WTC11 (cell line): Measurements from ENCODE around the gene COPZ1. TPM values are rescaled to one million over a fixed set of nuclear protein-coding genes. Genes with fewer than 3 reads are reported as not detected.

Experiments used
- ATAC-seq: fragments of 200-7000 bp; cut with Tn5 transposase; 2 replicates; pipeline ENCODE4 v1.10.0; 2021; ENCODE audit warnings: mild to moderate bottlenecking, moderate library complexity
- CTCF ChIA-PET: fragments of 300-600 bp; sonication (Branson Sonifier 250); formaldehyde crosslinking; loops from one replicate; lab custom pipeline; 2021; ENCODE audit warnings: antibody characterized with exemption; lab: Charles Lee
- POLR2A ChIA-PET: fragments of 350-600 bp; sonication (Branson Sonifier 250); formaldehyde crosslinking; loops from one replicate; lab custom pipeline; 2021; ENCODE audit warnings: antibody characterized with exemption; lab: Charles Lee
- DNase-seq: peaks from one replicate; pipeline ENCODE4 v3.0.0; 2021; ENCODE audit warnings: low spot score
- H3K27ac Mint-ChIP-seq: 2 replicates; pipeline ENCODE4 v1.8.0; 2021; ENCODE audit warnings: mixed read lengths
- H3K27me3 Mint-ChIP-seq: 2 replicates; pipeline ENCODE4 v1.8.0; 2021; ENCODE audit warnings: low read depth, mild to moderate bottlenecking, moderate library complexity, mixed read lengths
- H3K36me3 Mint-ChIP-seq: 2 replicates; pipeline ENCODE4 v1.8.0; 2021; ENCODE audit warnings: mixed read lengths
- H3K4me1 Mint-ChIP-seq: 2 replicates; pipeline ENCODE4 v1.8.0; 2022; ENCODE audit warnings: mixed read lengths
- H3K4me3 Mint-ChIP-seq: 2 replicates; pipeline ENCODE4 v1.8.0; 2021; ENCODE audit warnings: mild to moderate bottlenecking, moderate library complexity, mixed read lengths
- H3K9me3 Mint-ChIP-seq: 2 replicates; pipeline ENCODE4 v1.8.0; 2021; ENCODE audit warnings: mixed read lengths
- CREB1 ChIP-seq: sonication (generic); formaldehyde crosslinking; IDR thresholded peaks from 2 replicates; pipeline ENCODE4 v1.8.0; 2023; ENCODE audit warnings: mild to moderate bottlenecking, missing genetic modification reagents
- GTF2I ChIP-seq: fragments of 250-450 bp; sonication (Bioruptor Pico); conservative IDR thresholded peaks from 2 replicates; pipeline ENCODE4 v1.4.0; 2021; ENCODE audit warnings: mild to moderate bottlenecking
- IRF2 ChIP-seq: sonication (generic); formaldehyde crosslinking; IDR thresholded peaks from 2 replicates; pipeline ENCODE4 v1.8.0; 2022; ENCODE audit warnings: low read depth, missing genetic modification reagents, borderline replicate concordance
- MYBL2 ChIP-seq: sonication (generic); formaldehyde crosslinking; IDR thresholded peaks from 2 replicates; pipeline ENCODE4 v1.8.1; 2023; ENCODE audit warnings: mild to moderate bottlenecking, moderate library complexity, missing genetic modification reagents
- NR1H2 ChIP-seq: sonication (generic); formaldehyde crosslinking; IDR thresholded peaks from 2 replicates; pipeline ENCODE4 v1.9.0; 2021; ENCODE audit warnings: mild to moderate bottlenecking, moderate library complexity, missing genetic modification reagents
- TEAD4 ChIP-seq: sonication (generic); formaldehyde crosslinking; IDR thresholded peaks from 2 replicates; pipeline ENCODE4 v1.8.0; 2022; ENCODE audit warnings: mild to moderate bottlenecking, missing genetic modification reagents
- USF1 ChIP-seq: sonication (generic); formaldehyde crosslinking; IDR thresholded peaks from 2 replicates; pipeline ENCODE4 v1.8.0; 2022; ENCODE audit warnings: mild to moderate bottlenecking, missing genetic modification reagents
- ZBTB21 ChIP-seq: sonication (generic); formaldehyde crosslinking; IDR thresholded peaks from 2 replicates; pipeline ENCODE4 v1.8.1; 2023; ENCODE audit warnings: mild to moderate bottlenecking, missing genetic modification reagents, borderline replicate concordance
- ZNF263 ChIP-seq: sonication (generic); formaldehyde crosslinking; IDR thresholded peaks from 2 replicates; pipeline ENCODE4 v1.8.1; 2022; ENCODE audit warnings: low read depth, mild to moderate bottlenecking, moderate library complexity, missing genetic modification reagents
- ZNF512 ChIP-seq: sonication (generic); formaldehyde crosslinking; IDR thresholded peaks from 2 replicates; pipeline ENCODE4 v1.8.1; 2022; ENCODE audit warnings: missing genetic modification reagents, borderline replicate concordance
- ZSCAN18 ChIP-seq: fragments of 250-450 bp; sonication (Bioruptor Pico); IDR thresholded peaks from 2 replicates; pipeline ENCODE4 v2.1.2; 2022; ENCODE audit warnings: mild to moderate bottlenecking, moderate library complexity
- total RNA-seq: library from RNA; stranded (reverse); gene quantifications from 3 replicates; pipeline ENCODE4 v1.2.3, GENCODE V29; 2021
- TF ChIP-seq, protein P1 (sequence below): fragments of 250-450 bp; sonication (Bioruptor Pico); IDR thresholded peaks from 2 replicates; pipeline ENCODE4 v1.9.0; 2021; ENCODE audit warnings: mild to moderate bottlenecking, borderline replicate concordance
- TF ChIP-seq, protein P2 (sequence below): sonication (generic); formaldehyde crosslinking; IDR thresholded peaks from 2 replicates; pipeline ENCODE4 v1.8.1; 2023; ENCODE audit warnings: mild to moderate bottlenecking, missing genetic modification reagents
- TF ChIP-seq, protein P3 (sequence below): fragments of 250-450 bp; sonication (Bioruptor Pico); conservative IDR thresholded peaks from 2 replicates; pipeline ENCODE4 v1.9.0; 2021; ENCODE audit warnings: mild to moderate bottlenecking

Gene COPZ1
- total RNA-seq, 1 experiment from 2014 or later = 98.2 TPM

DNA sequence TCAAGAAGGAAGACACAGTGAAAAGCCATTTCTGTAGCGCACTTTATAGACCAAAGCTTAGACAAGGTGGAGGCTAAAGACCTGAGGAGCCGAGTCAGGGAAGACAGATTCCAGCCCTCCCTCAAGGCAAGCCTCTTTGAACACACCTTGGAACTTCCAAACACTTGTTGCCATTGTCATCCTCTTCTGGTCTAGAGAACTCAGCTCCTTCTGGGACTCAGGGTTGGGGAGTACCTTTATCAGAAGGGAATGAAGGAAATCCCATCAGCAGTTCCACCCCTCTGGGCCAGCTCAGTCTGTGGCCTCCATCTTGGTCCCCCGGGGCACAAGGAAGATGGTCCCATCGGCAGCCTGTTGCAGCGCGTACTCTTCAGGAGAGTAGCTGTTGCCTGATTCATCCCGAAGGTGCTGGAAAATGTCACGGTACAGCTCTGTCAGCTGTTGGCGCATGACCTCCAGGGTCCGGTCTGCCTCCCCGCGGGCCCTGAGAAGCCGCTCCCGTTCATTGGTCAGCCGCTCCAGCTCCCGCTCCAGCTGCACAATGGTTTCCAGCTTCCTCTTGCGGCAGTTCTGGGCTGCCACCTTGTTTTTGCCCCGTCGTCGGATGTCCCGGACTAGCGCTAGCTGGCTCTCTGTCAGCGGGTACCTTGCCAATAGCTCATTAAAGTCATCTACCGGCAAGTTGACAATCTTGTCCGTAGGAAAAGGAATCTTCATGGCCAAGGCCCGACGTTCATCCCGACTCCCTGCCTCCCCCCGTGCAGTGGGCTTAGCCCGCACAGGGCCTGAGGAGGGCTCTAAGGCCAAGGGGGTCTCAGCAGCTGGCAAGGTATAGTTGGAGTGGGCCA is 32.6 kb upstream of the COPZ1 start:
- DNase-seq = no peak
- no peak overlapping the region for H3K27ac Mint-ChIP-seq
- no peak overlapping the region for H3K4me3 Mint-ChIP-seq
- CTCF ChIA-PET = interaction anchor here (1.1 to 9.8 kb wide), 9 partner anchors 12 to 87 kb away, joined by 3 to 130 read pairs (median 6); partner anchors contain the start of genes CBX5, COPZ1 and HNRNPA1
- no peaks in the 10 kb centered on the region for H3K4me1 Mint-ChIP-seq
- H3K36me3 Mint-ChIP-seq = no peaks in the 10 kb centered on the region; the same call in 1 of the 2 replicates
- POLR2A ChIA-PET = interaction anchor here (0.7 to 2.4 kb wide), 3 partner anchors 9 to 32 kb away, joined by 3 to 11 read pairs (median 4); partner anchors contain the start of genes CBX5 and HNRNPA1
- no peaks in the 10 kb centered on the region for H3K27me3 Mint-ChIP-seq
- no peaks in the 10 kb centered on the region for H3K9me3 Mint-ChIP-seq
- TF ChIP-seq ZBTB21 (CRISPR knock-in tag) (no peak), IRF2 (CRISPR knock-in tag) (no peak), MYBL2 (CRISPR knock-in tag) (no peak)
- TF ChIP-seq, protein P1, sequence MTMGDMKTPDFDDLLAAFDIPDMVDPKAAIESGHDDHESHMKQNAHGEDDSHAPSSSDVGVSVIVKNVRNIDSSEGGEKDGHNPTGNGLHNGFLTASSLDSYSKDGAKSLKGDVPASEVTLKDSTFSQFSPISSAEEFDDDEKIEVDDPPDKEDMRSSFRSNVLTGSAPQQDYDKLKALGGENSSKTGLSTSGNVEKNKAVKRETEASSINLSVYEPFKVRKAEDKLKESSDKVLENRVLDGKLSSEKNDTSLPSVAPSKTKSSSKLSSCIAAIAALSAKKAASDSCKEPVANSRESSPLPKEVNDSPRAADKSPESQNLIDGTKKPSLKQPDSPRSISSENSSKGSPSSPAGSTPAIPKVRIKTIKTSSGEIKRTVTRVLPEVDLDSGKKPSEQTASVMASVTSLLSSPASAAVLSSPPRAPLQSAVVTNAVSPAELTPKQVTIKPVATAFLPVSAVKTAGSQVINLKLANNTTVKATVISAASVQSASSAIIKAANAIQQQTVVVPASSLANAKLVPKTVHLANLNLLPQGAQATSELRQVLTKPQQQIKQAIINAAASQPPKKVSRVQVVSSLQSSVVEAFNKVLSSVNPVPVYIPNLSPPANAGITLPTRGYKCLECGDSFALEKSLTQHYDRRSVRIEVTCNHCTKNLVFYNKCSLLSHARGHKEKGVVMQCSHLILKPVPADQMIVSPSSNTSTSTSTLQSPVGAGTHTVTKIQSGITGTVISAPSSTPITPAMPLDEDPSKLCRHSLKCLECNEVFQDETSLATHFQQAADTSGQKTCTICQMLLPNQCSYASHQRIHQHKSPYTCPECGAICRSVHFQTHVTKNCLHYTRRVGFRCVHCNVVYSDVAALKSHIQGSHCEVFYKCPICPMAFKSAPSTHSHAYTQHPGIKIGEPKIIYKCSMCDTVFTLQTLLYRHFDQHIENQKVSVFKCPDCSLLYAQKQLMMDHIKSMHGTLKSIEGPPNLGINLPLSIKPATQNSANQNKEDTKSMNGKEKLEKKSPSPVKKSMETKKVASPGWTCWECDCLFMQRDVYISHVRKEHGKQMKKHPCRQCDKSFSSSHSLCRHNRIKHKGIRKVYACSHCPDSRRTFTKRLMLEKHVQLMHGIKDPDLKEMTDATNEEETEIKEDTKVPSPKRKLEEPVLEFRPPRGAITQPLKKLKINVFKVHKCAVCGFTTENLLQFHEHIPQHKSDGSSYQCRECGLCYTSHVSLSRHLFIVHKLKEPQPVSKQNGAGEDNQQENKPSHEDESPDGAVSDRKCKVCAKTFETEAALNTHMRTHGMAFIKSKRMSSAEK (CRISPR knock-in tag) = no peak
- TF ChIP-seq, protein P2, sequence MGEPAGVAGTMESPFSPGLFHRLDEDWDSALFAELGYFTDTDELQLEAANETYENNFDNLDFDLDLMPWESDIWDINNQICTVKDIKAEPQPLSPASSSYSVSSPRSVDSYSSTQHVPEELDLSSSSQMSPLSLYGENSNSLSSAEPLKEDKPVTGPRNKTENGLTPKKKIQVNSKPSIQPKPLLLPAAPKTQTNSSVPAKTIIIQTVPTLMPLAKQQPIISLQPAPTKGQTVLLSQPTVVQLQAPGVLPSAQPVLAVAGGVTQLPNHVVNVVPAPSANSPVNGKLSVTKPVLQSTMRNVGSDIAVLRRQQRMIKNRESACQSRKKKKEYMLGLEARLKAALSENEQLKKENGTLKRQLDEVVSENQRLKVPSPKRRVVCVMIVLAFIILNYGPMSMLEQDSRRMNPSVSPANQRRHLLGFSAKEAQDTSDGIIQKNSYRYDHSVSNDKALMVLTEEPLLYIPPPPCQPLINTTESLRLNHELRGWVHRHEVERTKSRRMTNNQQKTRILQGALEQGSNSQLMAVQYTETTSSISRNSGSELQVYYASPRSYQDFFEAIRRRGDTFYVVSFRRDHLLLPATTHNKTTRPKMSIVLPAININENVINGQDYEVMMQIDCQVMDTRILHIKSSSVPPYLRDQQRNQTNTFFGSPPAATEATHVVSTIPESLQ = no peak
- no peak for ATAC-seq

GRCh38 chr12:54292931-54293241 is 32.0 kb upstream of the COPZ1 start:
- no peak overlapping the region for H3K4me3 Mint-ChIP-seq
- H3K9me3 Mint-ChIP-seq = no peaks in the 10 kb centered on the region
- H3K36me3 Mint-ChIP-seq = no peaks in the 10 kb centered on the region
- no peaks in the 10 kb centered on the region for H3K27me3 Mint-ChIP-seq
- ChIA-PET POLR2A (interaction anchor here (0.7 to 2.4 kb wide), 3 partner anchors 9 to 32 kb away, joined by 3 to 11 read pairs (median 4); partner anchors contain the start of genes CBX5 and HNRNPA1), CTCF (interaction anchor here (0.7 to 9.8 kb wide), 7 partner anchors 31 to 79 kb away, joined by 3 to 130 read pairs (median 9); partner anchors contain the start of gene COPZ1)
- no peak for DNase-seq
- ATAC-seq = no peak
- no peak overlapping the region for H3K27ac Mint-ChIP-seq
- no peaks in the 10 kb centered on the region for H3K4me1 Mint-ChIP-seq
- no peak for TF ChIP-seq ZNF512
- no peak for TF ChIP-seq CREB1 (CRISPR knock-in tag)
- no peak for TF ChIP-seq TEAD4 (CRISPR knock-in tag)
- TF ChIP-seq, protein P1 (CRISPR knock-in tag) = no peak
- no peak for TF ChIP-seq NR1H2 (CRISPR knock-in tag)
- TF ChIP-seq, protein P3, sequence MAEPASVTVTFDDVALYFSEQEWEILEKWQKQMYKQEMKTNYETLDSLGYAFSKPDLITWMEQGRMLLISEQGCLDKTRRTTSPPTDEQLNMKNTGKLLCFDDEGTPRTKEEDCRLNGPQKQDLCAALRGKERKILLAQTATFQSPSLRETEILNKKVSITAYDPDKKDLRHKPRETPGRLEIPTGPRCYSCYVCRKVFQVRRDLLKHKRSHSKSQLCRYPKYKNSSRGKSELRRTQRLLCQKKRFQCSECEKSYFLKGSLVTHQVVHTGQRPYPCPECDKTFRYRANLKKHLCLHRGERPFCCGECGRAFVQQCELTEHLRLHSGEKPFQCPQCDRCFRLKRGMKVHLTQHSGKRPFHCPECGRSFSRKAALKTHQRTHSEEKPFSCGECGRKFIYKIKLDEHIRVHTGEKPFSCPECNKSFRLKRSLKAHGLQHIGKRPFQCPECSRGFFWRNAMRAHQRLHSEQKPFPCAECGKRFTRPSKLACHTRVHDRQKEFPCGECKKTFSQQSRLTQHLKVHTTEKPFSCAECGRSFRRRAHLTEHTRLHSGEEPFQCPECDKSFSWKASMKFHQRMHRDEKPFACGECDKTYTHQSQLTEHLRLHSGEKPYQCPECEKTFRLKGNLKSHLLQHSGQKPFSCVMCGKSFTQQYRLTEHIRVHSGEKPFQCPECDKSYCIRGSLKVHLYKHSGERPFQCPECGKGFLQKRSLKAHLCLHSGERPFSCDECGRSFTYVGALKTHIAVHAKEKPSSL (CRISPR knock-in tag) = no peak
- TF ChIP-seq USF1 (CRISPR knock-in tag) = no peak
- TF ChIP-seq ZNF263 = no peak
- TF ChIP-seq ZSCAN18 (CRISPR knock-in tag) = no peak
- no peak for TF ChIP-seq GTF2I
